ENCODE measurements around the gene SNTG2. TPM values are rescaled to one million over a fixed set of nuclear protein-coding genes. Genes with fewer than 3 reads are reported as not detected.

SNTG2 gene
- total and polyA plus RNA-seq, 2 of the 13 experiments (the other 11 are each of a cell fraction or from before 2014, with no cell fraction given), result not detected

DNA sequence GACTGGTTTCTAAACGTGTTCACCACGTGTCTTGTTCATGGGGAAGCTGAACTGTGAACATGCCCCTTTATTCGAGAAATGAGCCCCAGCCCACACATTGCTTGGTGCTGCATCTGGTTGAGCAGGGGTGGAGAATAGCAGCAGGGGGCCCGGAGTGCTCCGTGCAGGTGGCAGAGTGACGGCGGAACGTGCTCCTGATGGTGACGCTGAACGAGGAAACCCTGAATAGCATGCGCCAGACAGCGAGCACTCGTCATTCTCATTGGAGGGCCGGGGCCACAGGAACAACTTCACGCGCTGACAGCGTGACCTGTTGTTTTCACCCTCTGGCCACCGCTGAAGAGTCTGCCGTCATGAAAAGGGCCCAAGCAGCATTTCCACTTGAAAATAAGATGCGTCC, 336.8 kb downstream of the SNTG2 start:
- intact Hi-C loops (cut with micrococcal nuclease; ENCODE audit: unreplicated experiment) (loop anchor here (1.0 kb wide), 1 partner anchor 43 kb away; no protein-coding TSS in a partner anchor), in situ Hi-C loops (cut with HindIII; ENCODE audit: extremely low pct_ligation_motif_present, low pct_unique_long_range_greater_than_20kb) (no loop called here)
- Histone ChIP-seq H3K9me3 (ENCODE audit: low read length) (no peaks in the 10 kb centered on the region), H3K36me3 (replicated peaks in 1 of 2; ENCODE audit: control insufficient read depth in 1 of 2, insufficient read depth in 2 of 2, low read length in 2 of 2) (no peaks in the 10 kb centered on the region), H2AFZ (ENCODE audit: low read length) (no peak overlapping the region), H4K20me1 (ENCODE audit: insufficient read depth, low read length) (no peaks in the 10 kb centered on the region), H3K4me1 (ENCODE audit: insufficient read depth, low read length) (no peaks in the 10 kb centered on the region), H3K4me2 (ENCODE audit: low read depth, low read length) (no peak overlapping the region), H3K9ac (ENCODE audit: insufficient read depth, low read depth, low read length) (no peak overlapping the region), H3K27ac (ENCODE audit: extremely low read length, insufficient read depth, low read length) (no peak overlapping the region), H3K4me3 (replicated peaks in 1 of 3; ENCODE audit: insufficient read depth in 1 of 3, low read depth in 2 of 3, low read length in 3 of 3) (no peak overlapping the region), H3K79me2 (ENCODE audit: insufficient read depth, low read length) (no peaks in the 10 kb centered on the region), H3K27me3 (ENCODE audit: control insufficient read depth in 1 of 2, insufficient read depth in 2 of 2, low read length in 2 of 2) (peaks cover 0 to 10% of the 10 kb centered on the region in 2 experiments; a peak in 1 of 5 replicates)
- no peak for FAIRE-seq
- ChIA-PET POLR2A (no interaction called here), CTCF (ENCODE audit: low intra/inter-chr PET ratio, low total read pairs) (no interaction called here)
- TF ChIP-seq ZNF20 (CRISPR knock-in tag; IDR thresholded peaks at IDR 0.05) (no peak), MNT (IDR thresholded peaks at IDR 0.05) (peak; percentile 64), ELK4 (CRISPR knock-in tag; IDR thresholded peaks at IDR 0.05; ENCODE audit: borderline replicate concordance) (no peak)
- BruUV-seq (replicated peaks), result no TSS peak
- ATAC-seq, result no peak
- 37% methylated on average over 13 of the region's 20 CpGs for WGBS (ENCODE audit: low lambda C conversion rate)
- DNase-seq (ENCODE audit: low spot score), result no peak

DNA sequence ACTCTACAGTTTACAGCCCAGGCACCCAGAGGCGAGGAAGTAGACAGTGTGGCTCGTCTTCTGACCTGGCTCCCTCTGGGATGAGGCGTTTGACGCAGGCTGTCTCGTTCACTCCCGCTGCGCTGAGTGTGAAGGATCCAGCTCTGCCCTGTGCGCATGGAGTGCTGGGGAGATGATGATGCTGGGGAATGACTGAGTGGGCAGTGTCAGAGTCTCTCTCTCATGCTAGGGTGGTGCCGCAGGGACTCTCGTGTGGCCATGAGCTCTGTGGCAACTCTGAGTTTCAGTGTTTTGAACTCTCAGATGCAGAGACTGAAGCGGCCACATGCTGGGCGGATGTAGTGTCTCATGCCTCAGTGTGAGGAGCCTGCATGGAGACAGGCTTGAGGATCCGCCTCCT, 344.3 kb downstream of the SNTG2 start:
- H3K4me3 ChIP-seq (replicated peaks in 1 of 3; ENCODE audit: insufficient read depth in 1 of 3, low read depth in 2 of 3, low read length in 3 of 3), result no peak overlapping the region
- H3K4me2 ChIP-seq (ENCODE audit: low read depth, low read length), result no peak overlapping the region
- DNase-seq (ENCODE audit: low spot score), result no peak
- in situ Hi-C loops (cut with HindIII; ENCODE audit: extremely low pct_ligation_motif_present, low pct_unique_long_range_greater_than_20kb), result no loop called here
- no peak overlapping the region for H3K27ac ChIP-seq (ENCODE audit: extremely low read length, insufficient read depth, low read length)
- H2AFZ ChIP-seq (ENCODE audit: low read length), result no peak overlapping the region
- no peak overlapping the region for H3K9ac ChIP-seq (ENCODE audit: insufficient read depth, low read depth, low read length)
- ChIA-PET POLR2A (no interaction called here), CTCF (ENCODE audit: low intra/inter-chr PET ratio, low total read pairs) (no interaction called here)
- H3K27me3 ChIP-seq (ENCODE audit: control insufficient read depth in 1 of 2, insufficient read depth in 2 of 2, low read length in 2 of 2), result peaks cover 1 to 29% of the 10 kb centered on the region in 2 experiments; a peak in 3 of 5 replicates
- intact Hi-C loops (cut with micrococcal nuclease; ENCODE audit: unreplicated experiment), result no loop called here
- no peaks in the 10 kb centered on the region for H3K4me1 ChIP-seq (ENCODE audit: insufficient read depth, low read length)
- H4K20me1 ChIP-seq (ENCODE audit: insufficient read depth, low read length), result no peaks in the 10 kb centered on the region
- BruUV-seq (replicated peaks), result no TSS peak
- no peaks in the 10 kb centered on the region for H3K9me3 ChIP-seq (ENCODE audit: low read length)
- no peaks in the 10 kb centered on the region for H3K79me2 ChIP-seq (ENCODE audit: insufficient read depth, low read length)
- FAIRE-seq, result no peak
- WGBS (ENCODE audit: low lambda C conversion rate), result 50% methylated on average over 10 of the region's 13 CpGs
- H3K36me3 ChIP-seq (replicated peaks in 1 of 2; ENCODE audit: control insufficient read depth in 1 of 2, insufficient read depth in 2 of 2, low read length in 2 of 2), result no peaks in the 10 kb centered on the region
- TF ChIP-seq CEBPB (IDR thresholded peaks at IDR 0.05; ENCODE audit: borderline replicate concordance, low read depth, low read length), result no peak
- TF ChIP-seq IRX3 (CRISPR knock-in tag; IDR thresholded peaks at IDR 0.05; ENCODE audit: borderline replicate concordance, low read depth), result no peak
- TF ChIP-seq GZF1 (CRISPR knock-in tag; IDR thresholded peaks at IDR 0.05), result no peak
- no peak for TF ChIP-seq POLR2G (IDR thresholded peaks at IDR 0.05; ENCODE audit: low read depth, low read length)
- TF ChIP-seq RFXAP (CRISPR knock-in tag; IDR thresholded peaks at IDR 0.05; ENCODE audit: borderline replicate concordance), result no peak
- TF ChIP-seq PLSCR1 (CRISPR knock-in tag; IDR thresholded peaks at IDR 0.05; ENCODE audit: borderline replicate concordance), result no peak
- TF ChIP-seq ZSCAN29 (CRISPR knock-in tag; conservative IDR thresholded peaks at IDR 0.05), result no peak
- TF ChIP-seq ZBTB42 (CRISPR knock-in tag; IDR thresholded peaks at IDR 0.05), result no peak
- no peak for TF ChIP-seq HNRNPH1 (optimal IDR thresholded peaks at IDR 0.05; ENCODE audit: low read depth, low read length)
- no peak for TF ChIP-seq CAMTA2 (CRISPR knock-in tag; IDR thresholded peaks at IDR 0.05; ENCODE audit: borderline replicate concordance)
- TF ChIP-seq ZNF629 (CRISPR knock-in tag; conservative IDR thresholded peaks at IDR 0.05), result no peak
- TF ChIP-seq ZNF24 (IDR thresholded peaks at IDR 0.05), result no peak
- no peak for ATAC-seq
